ENCODE measurements around the gene MADCAM1.

The MADCAM1 gene

GRCh38 chr19:532561-533363 is 36.5 kb downstream of the MADCAM1 start:
- Histone ChIP-seq H3K4me3 (ENCODE audit: low read length) (peak overlapping the region; percentile 85), H3K9ac (ENCODE audit: low read length) (peak overlapping the region; percentile 73), H3K27ac (ENCODE audit: low read length) (no peak overlapping the region), H3K36me3 (ENCODE audit: control insufficient read depth, low read depth, low read length) (peaks cover 13% of the 10 kb centered on the region), H3K27me3 (ENCODE audit: control insufficient read depth, insufficient read depth, low read length) (no peaks in the 10 kb centered on the region), H3K9me3 (ENCODE audit: control insufficient read depth, low read depth, low read length) (no peaks in the 10 kb centered on the region), H3K4me1 (ENCODE audit: control insufficient read depth, low read depth, low read length) (peaks cover 5% of the 10 kb centered on the region)

DNA sequence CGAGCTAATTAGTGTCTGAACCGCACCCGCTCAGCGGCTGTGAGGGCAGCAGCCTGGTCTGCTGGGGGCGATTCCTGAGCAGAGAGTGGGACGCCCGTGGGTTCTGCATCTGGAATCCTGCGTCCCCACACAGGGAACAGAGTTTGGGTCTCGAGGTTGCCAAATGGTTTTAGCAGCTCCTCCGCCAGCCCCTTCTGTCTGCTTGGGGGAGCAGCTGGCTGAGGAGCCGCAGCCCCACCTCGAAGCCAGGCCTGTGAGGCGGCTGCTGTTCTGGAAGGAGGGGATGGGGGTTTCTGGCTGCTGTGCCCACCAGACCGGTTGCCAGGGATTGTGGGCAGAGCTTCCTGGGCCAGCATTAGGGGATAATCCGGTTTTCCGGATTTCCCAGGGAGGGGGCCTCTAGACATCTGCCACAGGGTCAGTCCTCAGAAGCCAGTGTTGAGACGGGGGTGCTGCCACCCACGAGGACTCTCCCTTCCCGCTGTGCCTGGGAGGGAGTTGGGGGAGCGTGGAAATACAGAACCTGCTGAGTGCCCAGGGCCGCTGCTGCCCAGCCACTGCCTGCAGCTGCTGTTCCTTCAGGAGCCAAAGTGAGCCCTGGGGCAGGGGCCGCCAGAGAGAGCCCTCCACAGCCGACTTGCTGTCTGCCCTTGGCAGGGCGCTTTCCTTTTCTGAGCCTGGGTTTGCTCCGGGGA is 37.2 kb downstream of the MADCAM1 start:
- Histone ChIP-seq H3K9me3 (ENCODE audit: control insufficient read depth, low read depth, low read length) (no peaks in the 10 kb centered on the region), H3K4me3 (ENCODE audit: low read length) (peak overlapping the region; percentile 85), H3K36me3 (ENCODE audit: control insufficient read depth, low read depth, low read length) (peaks cover 20% of the 10 kb centered on the region), H3K9ac (ENCODE audit: low read length) (peak overlapping the region; percentile 73), H3K4me1 (ENCODE audit: control insufficient read depth, low read depth, low read length) (peaks cover 5% of the 10 kb centered on the region), H3K27me3 (ENCODE audit: control insufficient read depth, insufficient read depth, low read length) (no peaks in the 10 kb centered on the region), H3K27ac (ENCODE audit: low read length) (no peak overlapping the region)

- no peak overlapping the region for H3K9ac ChIP-seq (ENCODE audit: low read length)
- H3K36me3 ChIP-seq (ENCODE audit: control insufficient read depth, low read depth, low read length), result peaks cover 20% of the 10 kb centered on the region
These were observed 37.8 kb downstream of the MADCAM1 start for GRCh38 chr19:534088-534487.

DNA sequence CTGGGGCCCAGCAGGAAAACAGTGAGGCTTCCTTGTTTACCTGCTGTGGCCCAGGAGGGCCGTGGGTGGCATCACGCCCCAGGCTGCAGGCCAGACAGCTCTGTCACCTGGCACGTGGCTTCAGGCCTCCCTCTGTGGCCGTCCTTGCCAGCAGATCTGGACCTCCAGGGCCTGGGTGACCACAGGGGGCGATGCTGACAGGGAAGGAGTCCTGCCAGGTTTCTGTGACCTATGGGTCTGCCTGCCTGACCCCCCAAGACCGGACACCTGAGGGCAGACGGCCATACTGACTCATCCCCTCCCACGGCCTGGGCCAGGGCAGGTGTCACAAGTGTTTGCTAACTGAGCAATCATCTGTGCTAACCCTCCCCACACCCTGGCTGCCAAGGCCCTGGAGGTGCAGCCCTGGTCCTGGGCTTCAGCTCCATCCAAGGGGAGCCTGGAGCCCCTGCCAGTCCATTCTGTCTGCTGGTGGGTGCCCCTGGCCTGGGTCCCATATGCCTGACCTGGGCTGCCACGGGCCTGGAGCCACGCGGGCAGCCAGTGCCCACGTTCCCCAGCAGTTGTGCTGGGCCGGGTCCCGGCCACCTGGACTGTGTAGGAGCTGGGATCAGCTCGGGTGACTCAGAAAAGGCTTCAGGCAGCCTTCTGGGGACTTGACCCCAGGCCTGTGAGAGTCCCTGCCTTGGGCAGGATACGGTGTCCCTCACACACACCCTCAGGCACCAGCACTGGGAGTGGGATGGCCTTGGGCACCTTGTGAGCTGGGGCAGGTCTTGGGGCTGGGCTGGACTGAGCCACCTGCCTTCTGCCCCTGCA is 38.9 kb downstream of the MADCAM1 start:
- Histone ChIP-seq H3K4me3 (ENCODE audit: low read length) (no peak overlapping the region), H3K4me1 (ENCODE audit: control insufficient read depth, low read depth, low read length) (peaks cover 5% of the 10 kb centered on the region), H3K9ac (ENCODE audit: low read length) (no peak overlapping the region), H3K36me3 (ENCODE audit: control insufficient read depth, low read depth, low read length) (peaks cover 20% of the 10 kb centered on the region), H3K9me3 (ENCODE audit: control insufficient read depth, low read depth, low read length) (no peaks in the 10 kb centered on the region), H3K27ac (ENCODE audit: low read length) (no peak overlapping the region), H3K27me3 (ENCODE audit: control insufficient read depth, insufficient read depth, low read length) (no peaks in the 10 kb centered on the region)

More at GRCh38 chr19:534088-534487, 37.8 kb downstream of the MADCAM1 start:
- H3K27me3 ChIP-seq (ENCODE audit: control insufficient read depth, insufficient read depth, low read length), result no peaks in the 10 kb centered on the region
- H3K9me3 ChIP-seq (ENCODE audit: control insufficient read depth, low read depth, low read length), result no peaks in the 10 kb centered on the region
- no peak overlapping the region for H3K27ac ChIP-seq (ENCODE audit: low read length)
- peaks cover 5% of the 10 kb centered on the region for H3K4me1 ChIP-seq (ENCODE audit: control insufficient read depth, low read depth, low read length)
- H3K4me3 ChIP-seq (ENCODE audit: low read length), result no peak overlapping the region

- H3K27ac ChIP-seq (ENCODE audit: low read length), result no peak overlapping the region
- H3K9me3 ChIP-seq (ENCODE audit: control insufficient read depth, low read depth, low read length), result no peaks in the 10 kb centered on the region
- no peak overlapping the region for H3K4me3 ChIP-seq (ENCODE audit: low read length)
- no peaks in the 10 kb centered on the region for H3K27me3 ChIP-seq (ENCODE audit: control insufficient read depth, insufficient read depth, low read length)
- peaks cover 20% of the 10 kb centered on the region for H3K36me3 ChIP-seq (ENCODE audit: control insufficient read depth, low read depth, low read length)
- H3K9ac ChIP-seq (ENCODE audit: low read length), result no peak overlapping the region
- peaks cover 5% of the 10 kb centered on the region for H3K4me1 ChIP-seq (ENCODE audit: control insufficient read depth, low read depth, low read length)
These were observed 40.0 kb downstream of the MADCAM1 start for GRCh38 chr19:536031-536880.

- Histone ChIP-seq H3K36me3 (ENCODE audit: control insufficient read depth, low read depth, low read length) (peaks cover 21% of the 10 kb centered on the region), H3K9me3 (ENCODE audit: control insufficient read depth, low read depth, low read length) (no peaks in the 10 kb centered on the region), H3K4me1 (ENCODE audit: control insufficient read depth, low read depth, low read length) (peaks cover 5% of the 10 kb centered on the region), H3K27ac (ENCODE audit: low read length) (no peak overlapping the region), H3K27me3 (ENCODE audit: control insufficient read depth, insufficient read depth, low read length) (no peaks in the 10 kb centered on the region), H3K4me3 (ENCODE audit: low read length) (no peak overlapping the region), H3K9ac (ENCODE audit: low read length) (no peak overlapping the region)
These were observed 40.7 kb downstream of the MADCAM1 start for GRCh38 chr19:536881-537404.

DNA sequence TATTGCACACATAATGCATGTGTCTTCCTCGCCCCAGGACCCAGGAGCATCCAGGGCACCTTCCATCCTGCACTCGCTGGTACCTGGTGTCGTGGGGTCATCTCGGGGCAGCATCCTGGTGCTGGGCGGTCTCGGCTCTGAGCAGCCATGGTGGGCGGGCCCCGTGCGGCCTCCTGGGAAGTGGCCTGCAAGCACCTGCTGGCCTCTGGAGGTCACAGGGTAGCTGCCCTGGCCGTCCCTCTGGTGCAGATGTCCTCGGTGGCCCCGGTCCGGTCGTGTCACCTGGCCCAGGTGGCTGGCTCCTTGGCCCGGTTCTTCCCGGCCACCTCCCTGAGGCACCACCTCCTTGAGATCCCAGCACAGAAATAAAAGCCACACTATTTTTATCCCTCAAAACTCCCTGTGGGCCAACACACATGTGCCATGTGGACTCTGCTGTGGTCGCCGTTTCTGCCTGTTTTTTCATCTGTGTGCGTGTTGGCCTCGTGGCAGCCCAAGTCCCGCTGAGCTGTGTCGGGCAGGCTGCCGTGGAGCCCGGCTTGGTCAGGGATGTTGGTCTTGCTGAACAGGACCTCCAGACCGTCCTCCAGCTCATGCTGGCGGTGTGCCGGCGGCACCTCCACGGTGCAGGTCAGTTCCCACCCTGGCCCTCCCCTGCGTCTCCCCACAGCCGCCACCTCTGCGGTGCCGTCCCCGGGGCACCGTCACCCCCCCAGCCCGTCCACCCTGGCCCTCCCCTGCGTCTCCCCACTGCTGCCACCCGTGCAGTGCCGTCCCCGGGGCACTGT is 42.5 kb downstream of the MADCAM1 start:
- peaks cover 23% of the 10 kb centered on the region for H3K36me3 ChIP-seq (ENCODE audit: control insufficient read depth, low read depth, low read length)
- no peak overlapping the region for H3K4me3 ChIP-seq (ENCODE audit: low read length)
- no peaks in the 10 kb centered on the region for H3K9me3 ChIP-seq (ENCODE audit: control insufficient read depth, low read depth, low read length)
- no peaks in the 10 kb centered on the region for H3K4me1 ChIP-seq (ENCODE audit: control insufficient read depth, low read depth, low read length)
- no peaks in the 10 kb centered on the region for H3K27me3 ChIP-seq (ENCODE audit: control insufficient read depth, insufficient read depth, low read length)
- no peak overlapping the region for H3K27ac ChIP-seq (ENCODE audit: low read length)
- H3K9ac ChIP-seq (ENCODE audit: low read length), result no peak overlapping the region

- Histone ChIP-seq H3K4me3 (ENCODE audit: low read length) (no peak overlapping the region), H3K27me3 (ENCODE audit: control insufficient read depth, insufficient read depth, low read length) (no peaks in the 10 kb centered on the region), H3K36me3 (ENCODE audit: control insufficient read depth, low read depth, low read length) (peaks cover 23% of the 10 kb centered on the region), H3K9me3 (ENCODE audit: control insufficient read depth, low read depth, low read length) (no peaks in the 10 kb centered on the region), H3K27ac (ENCODE audit: low read length) (no peak overlapping the region), H3K9ac (ENCODE audit: low read length) (no peak overlapping the region), H3K4me1 (ENCODE audit: control insufficient read depth, low read depth, low read length) (no peaks in the 10 kb centered on the region)
These were observed 43.2 kb downstream of the MADCAM1 start for GRCh38 chr19:539429-540030.

DNA sequence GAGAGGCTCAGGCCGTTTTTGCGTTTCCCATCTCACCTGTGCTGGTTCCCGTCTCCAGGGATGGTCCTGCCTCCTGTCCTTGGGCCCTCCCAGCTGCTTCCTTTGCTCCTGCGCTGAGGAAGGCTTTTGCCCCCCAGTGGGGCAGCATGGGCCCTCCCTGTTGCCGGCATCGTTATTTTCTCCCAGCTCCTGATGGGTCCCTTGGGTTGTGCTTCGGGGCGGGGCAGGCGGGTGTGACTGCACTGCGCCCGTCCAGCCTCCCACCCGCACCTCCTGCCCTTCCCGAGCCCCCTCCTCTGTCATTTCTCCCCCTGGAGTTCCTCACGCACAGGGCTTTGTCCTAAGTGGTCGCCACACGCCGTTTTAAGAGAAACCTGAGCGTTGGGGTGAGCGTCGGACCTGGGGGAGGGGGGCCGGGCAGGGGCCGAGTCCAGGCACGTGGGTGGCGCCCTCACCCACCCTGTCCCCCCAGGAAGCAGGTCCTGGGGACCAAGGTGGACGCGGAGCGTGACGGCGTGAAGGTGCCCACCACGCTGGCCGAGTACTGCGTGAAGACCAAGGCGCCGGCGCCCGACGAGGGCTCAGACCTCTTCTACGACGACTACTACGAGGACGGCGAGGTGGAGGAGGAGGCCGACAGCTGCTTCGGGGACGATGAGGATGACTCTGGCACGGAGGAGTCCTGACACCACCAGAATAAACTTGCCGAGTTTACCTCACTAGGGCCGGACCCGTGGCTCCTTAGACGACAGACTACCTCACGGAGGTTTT is 44.8 kb downstream of the MADCAM1 start:
- H3K4me1 ChIP-seq (ENCODE audit: control insufficient read depth, low read depth, low read length), result no peaks in the 10 kb centered on the region
- H3K27ac ChIP-seq (ENCODE audit: low read length), result no peak overlapping the region
- H3K4me3 ChIP-seq (ENCODE audit: low read length), result no peak overlapping the region
- no peak overlapping the region for H3K9ac ChIP-seq (ENCODE audit: low read length)
- no peaks in the 10 kb centered on the region for H3K27me3 ChIP-seq (ENCODE audit: control insufficient read depth, insufficient read depth, low read length)
- H3K36me3 ChIP-seq (ENCODE audit: control insufficient read depth, low read depth, low read length), result peaks cover 20% of the 10 kb centered on the region
- no peaks in the 10 kb centered on the region for H3K9me3 ChIP-seq (ENCODE audit: control insufficient read depth, low read depth, low read length)

Data from iPS-18a (cell line).